Caco-2 (cell line): ENCODE measurements around the gene CDHR2. TPM values are rescaled to one million over a fixed set of nuclear protein-coding genes. Genes with fewer than 3 reads are reported as not detected.

Experiments
- BruUV-seq: library from RNA; stranded (reverse); fragments of 400-500 nt; replicated peaks from 2 replicates; lab custom pipeline; 2021; lab: Mats Ljungman, UMichigan
- CTCF ChIA-PET: fragments of 300-600 bp; sonication (Branson Sonifier 250); formaldehyde crosslinking; loops from one replicate; lab custom pipeline; 2022; ENCODE audit warnings: antibody characterized with exemption; lab: Charles Lee
- POLR2A ChIA-PET: fragments of 300-600 bp; sonication (Branson Sonifier 250); formaldehyde crosslinking; loops from one replicate; lab custom pipeline; 2022; ENCODE audit warnings: antibody characterized with exemption; lab: Charles Lee
- DNase-seq, 2 experiments: peaks; one replicate each; pipeline versions ENCODE4 v3.0.0 to v3.0.0-alpha.2; 2020 to 2022
- H3K27me3 ChIP-seq: replicated peaks from 2 replicates; pipeline ENCODE4 v1.6.0; 2011; ENCODE audit warnings: low read length; ENCODE audit not compliant: control insufficient read depth, insufficient read depth
- H3K36me3 ChIP-seq: 2 replicates; pipeline ENCODE4 v1.5.1; 2011; ENCODE audit warnings: low read length; ENCODE audit not compliant: control insufficient read depth, insufficient read depth
- H3K4me1 ChIP-seq: fragments of 250-450 bp; sonication (Bioruptor Pico); 2 replicates; pipeline ENCODE4 v1.5.1; 2020; ENCODE audit warnings: mild to moderate bottlenecking
- H3K4me3 ChIP-seq: 2 replicates; pipeline ENCODE4 v1.5.1; 2011; ENCODE audit warnings: low read depth, mild to moderate bottlenecking, control low read depth, low read length
- H3K9me3 ChIP-seq: fragments of 250-450 bp; sonication (Bioruptor Pico); 2 replicates; pipeline ENCODE4 v1.5.1; 2020; ENCODE audit warnings: mild to moderate bottlenecking, moderate library complexity
- H3K27ac Mint-ChIP-seq: one replicate; pipeline ENCODE4 v1.8.0; 2022; ENCODE audit warnings: mixed read lengths; ENCODE audit not compliant: unreplicated experiment
- H3K27me3 Mint-ChIP-seq: one replicate; pipeline ENCODE4 v1.8.0; 2022; ENCODE audit warnings: mixed read lengths; ENCODE audit not compliant: insufficient read depth, unreplicated experiment
- H3K36me3 Mint-ChIP-seq: one replicate; pipeline ENCODE4 v1.8.0; 2022; ENCODE audit warnings: mild to moderate bottlenecking, mixed read lengths; ENCODE audit not compliant: insufficient read depth, unreplicated experiment
- H3K4me1 Mint-ChIP-seq: one replicate; pipeline ENCODE4 v1.8.0; 2022; ENCODE audit warnings: low read depth, mixed read lengths; ENCODE audit not compliant: unreplicated experiment
- H3K4me3 Mint-ChIP-seq: one replicate; pipeline ENCODE4 v1.8.0; 2022; ENCODE audit warnings: mild to moderate bottlenecking, moderate library complexity, mixed read lengths; ENCODE audit not compliant: unreplicated experiment
- H3K9me3 Mint-ChIP-seq: one replicate; pipeline ENCODE4 v1.8.0; 2022; ENCODE audit warnings: mixed read lengths; ENCODE audit not compliant: unreplicated experiment
- intact Hi-C: fragments of 100-400 bp; cut with micrococcal nuclease; formaldehyde crosslinking; loops from one replicate; pipeline ENCODE4 v1.10.0; 2022; ENCODE audit not compliant: unreplicated experiment
- total RNA-seq: library from RNA; stranded (reverse); gene quantifications from 2 replicates; pipeline ENCODE4 v1.2.3, GENCODE V29; 2022
- TF ChIP-seq, protein P1 (sequence below), 2 experiments: fragments of 200-600 bp in 1 of 2; IDR thresholded peaks; 1 replicate in 1 of 2; 2 replicates in 1 of 2; pipeline versions ENCODE4 v1.5.1 to v1.8.0; 2011 to 2022; ENCODE audit warnings: antibody characterized with exemption in 1 of 2, control low read depth in 1 of 2, inconsistent platforms in 1 of 2, low read depth in 1 of 2, low read length in 1 of 2, mild to moderate bottlenecking in 1 of 2, moderate library complexity in 1 of 2; ENCODE audit not compliant: insufficient read depth in 1 of 2, severe bottlenecking in 1 of 2, unreplicated experiment in 1 of 2

The CDHR2 gene
- total RNA-seq, 1 experiment from 2014 or later, result 0.59 TPM

DNA sequence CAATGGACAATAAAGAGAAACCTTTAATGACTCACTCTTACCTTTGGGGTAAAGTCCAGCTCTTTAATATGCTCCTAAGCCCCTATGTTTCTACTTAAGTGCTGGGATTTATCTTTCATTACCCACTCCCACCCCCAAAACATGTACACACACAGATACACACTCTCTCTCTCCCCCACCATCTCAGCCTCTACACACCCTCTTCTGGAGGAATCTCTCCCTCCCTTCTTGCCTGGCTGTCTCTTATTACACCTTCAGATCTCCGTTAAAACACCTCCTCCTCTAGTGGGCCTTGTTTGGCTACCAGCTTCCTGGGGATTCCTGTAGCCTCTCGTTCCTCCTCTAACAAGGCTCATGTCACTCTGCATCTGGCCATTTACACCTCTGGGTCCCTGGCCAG, 53.9 kb downstream of the CDHR2 start:
- H3K4me1 Mint-ChIP-seq, result peaks cover 8% of the 10 kb centered on the region
- no TSS peak for BruUV-seq
- DNase-seq, result no peak
- Histone ChIP-seq H3K9me3 (no peaks in the 10 kb centered on the region), H3K4me3 (no peak overlapping the region), H3K27me3 (no peaks in the 10 kb centered on the region), H3K36me3 (no peaks in the 10 kb centered on the region), H3K4me1 (0 out of 2 replicates have a peak, but pooled peaks cover 8% of the 10 kb centered on the region)
- ChIA-PET POLR2A (no interaction called here), CTCF (no interaction called here)
- no peak overlapping the region for H3K4me3 Mint-ChIP-seq
- H3K27me3 Mint-ChIP-seq, result no peaks in the 10 kb centered on the region
- H3K9me3 Mint-ChIP-seq, result no peaks in the 10 kb centered on the region
- TF ChIP-seq, protein P1, sequence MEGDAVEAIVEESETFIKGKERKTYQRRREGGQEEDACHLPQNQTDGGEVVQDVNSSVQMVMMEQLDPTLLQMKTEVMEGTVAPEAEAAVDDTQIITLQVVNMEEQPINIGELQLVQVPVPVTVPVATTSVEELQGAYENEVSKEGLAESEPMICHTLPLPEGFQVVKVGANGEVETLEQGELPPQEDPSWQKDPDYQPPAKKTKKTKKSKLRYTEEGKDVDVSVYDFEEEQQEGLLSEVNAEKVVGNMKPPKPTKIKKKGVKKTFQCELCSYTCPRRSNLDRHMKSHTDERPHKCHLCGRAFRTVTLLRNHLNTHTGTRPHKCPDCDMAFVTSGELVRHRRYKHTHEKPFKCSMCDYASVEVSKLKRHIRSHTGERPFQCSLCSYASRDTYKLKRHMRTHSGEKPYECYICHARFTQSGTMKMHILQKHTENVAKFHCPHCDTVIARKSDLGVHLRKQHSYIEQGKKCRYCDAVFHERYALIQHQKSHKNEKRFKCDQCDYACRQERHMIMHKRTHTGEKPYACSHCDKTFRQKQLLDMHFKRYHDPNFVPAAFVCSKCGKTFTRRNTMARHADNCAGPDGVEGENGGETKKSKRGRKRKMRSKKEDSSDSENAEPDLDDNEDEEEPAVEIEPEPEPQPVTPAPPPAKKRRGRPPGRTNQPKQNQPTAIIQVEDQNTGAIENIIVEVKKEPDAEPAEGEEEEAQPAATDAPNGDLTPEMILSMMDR (IDR thresholded peaks at IDR 0.05; ENCODE audit: insufficient read depth in 1 of 2, low read depth in 1 of 2, low read length in 1 of 2, severe bottlenecking in 1 of 2, unreplicated experiment in 1 of 2), result no peak
- intact Hi-C loops, result no loop called here
- no peak overlapping the region for H3K27ac Mint-ChIP-seq
- no peaks in the 10 kb centered on the region for H3K36me3 Mint-ChIP-seq

DNA sequence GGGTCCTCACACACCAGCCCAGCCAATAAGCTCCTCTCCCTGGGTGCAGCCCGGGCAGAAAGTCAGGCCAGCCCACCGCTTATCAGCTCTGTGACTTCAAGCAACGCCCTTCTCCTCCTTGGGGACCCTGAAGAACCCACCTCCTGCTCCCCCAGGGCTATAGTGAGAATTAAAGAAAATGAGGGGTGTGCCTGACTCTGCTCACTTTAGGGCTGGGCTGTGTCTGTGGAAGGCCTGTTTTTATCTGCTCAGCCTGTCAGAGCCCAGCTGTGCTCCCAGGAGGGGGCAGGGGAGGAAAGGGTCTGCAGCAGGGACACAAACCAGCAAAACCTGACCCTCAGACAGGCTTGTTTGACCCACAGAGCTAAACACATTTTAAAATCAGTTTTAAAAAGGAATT, 56.9 kb downstream of the CDHR2 start:
- no TSS peak for BruUV-seq

DNA sequence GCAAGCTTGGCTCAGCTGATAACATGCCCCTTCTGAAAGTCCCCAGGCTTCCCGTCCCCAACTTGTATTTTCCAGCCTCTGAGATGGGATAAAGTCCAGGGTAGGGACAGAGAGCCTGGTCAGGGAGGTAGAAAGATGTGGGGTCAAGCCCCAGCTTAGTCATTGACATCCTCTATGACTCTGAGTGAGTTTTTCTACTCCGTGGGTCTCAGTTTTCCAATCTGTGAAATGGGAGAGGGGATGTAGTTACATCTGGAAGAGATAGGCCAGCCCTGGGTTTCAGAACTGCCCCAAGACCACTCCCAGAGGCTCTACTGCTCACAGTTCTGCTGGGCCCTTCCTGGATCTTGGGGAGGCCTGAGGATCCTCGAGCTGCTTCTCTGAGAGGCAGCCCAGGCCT, 57.7 kb downstream of the CDHR2 start:
- 0 out of 2 replicates have a peak, but pooled peaks cover 13% of the 10 kb centered on the region for H3K4me1 ChIP-seq
- Mint-ChIP-seq H3K4me1 (peaks cover 16% of the 10 kb centered on the region), H3K4me3 (no peak overlapping the region), H3K27ac (no peak overlapping the region), H3K9me3 (no peaks in the 10 kb centered on the region), H3K27me3 (no peaks in the 10 kb centered on the region), H3K36me3 (peaks cover 9% of the 10 kb centered on the region)
- TF ChIP-seq, protein P1 (IDR thresholded peaks at IDR 0.05; ENCODE audit: insufficient read depth in 1 of 2, low read depth in 1 of 2, low read length in 1 of 2, severe bottlenecking in 1 of 2, unreplicated experiment in 1 of 2), result no peak
- no TSS peak for BruUV-seq
- CTCF ChIA-PET, result interaction anchor here (0.7 kb wide), 1 partner anchor 22 kb away, joined by 7 read pairs; no protein-coding TSS in a partner anchor
- intact Hi-C loops, result no loop called here
- H3K27me3 ChIP-seq, result no peaks in the 10 kb centered on the region
- no peaks in the 10 kb centered on the region for H3K36me3 ChIP-seq
- no peaks in the 10 kb centered on the region for H3K9me3 ChIP-seq
- H3K4me3 ChIP-seq, result no peak overlapping the region
- DNase-seq, result no peak
- POLR2A ChIA-PET, result no interaction called here

More for the DNA sequence above, 56.9 kb downstream of the CDHR2 start:
- DNase-seq, result no peak
- no peak overlapping the region for H3K27ac Mint-ChIP-seq
- Histone ChIP-seq H3K36me3 (no peaks in the 10 kb centered on the region), H3K4me3 (no peak overlapping the region), H3K27me3 (no peaks in the 10 kb centered on the region), H3K4me1 (0 out of 2 replicates have a peak, but pooled peaks cover 13% of the 10 kb centered on the region), H3K9me3 (no peaks in the 10 kb centered on the region)
- peaks cover 16% of the 10 kb centered on the region for H3K4me1 Mint-ChIP-seq
- H3K4me3 Mint-ChIP-seq, result no peak overlapping the region
- CTCF ChIA-PET, result no interaction called here
- no peaks in the 10 kb centered on the region for H3K9me3 Mint-ChIP-seq
- H3K27me3 Mint-ChIP-seq, result no peaks in the 10 kb centered on the region
- intact Hi-C loops, result no loop called here
- peaks cover 9% of the 10 kb centered on the region for H3K36me3 Mint-ChIP-seq
- TF ChIP-seq, protein P1 (IDR thresholded peaks at IDR 0.05; ENCODE audit: insufficient read depth in 1 of 2, low read depth in 1 of 2, low read length in 1 of 2, severe bottlenecking in 1 of 2, unreplicated experiment in 1 of 2), result no peak
- POLR2A ChIA-PET, result no interaction called here
